GM20000 (cell line): ENCODE data around the gene NDUFA3.
"Not testable (repeated sequence)": the region's sequence is repeated elsewhere in the genome, so short reads cannot be mapped to it uniquely, and the experiment has no call there.

Experiments used
- DNase-seq: peaks from one replicate; pipeline ENCODE4 v3.0.0; 2012; ENCODE audit warnings: low spot score
- TF ChIP-seq, protein P1 (sequence below): IDR thresholded peaks from 2 replicates; pipeline ENCODE4 v1.5.1; 2012; ENCODE audit warnings: mild to moderate bottlenecking, control low read depth; ENCODE audit errors: extremely low read depth, missing control alignments

NDUFA3 gene

DNA sequence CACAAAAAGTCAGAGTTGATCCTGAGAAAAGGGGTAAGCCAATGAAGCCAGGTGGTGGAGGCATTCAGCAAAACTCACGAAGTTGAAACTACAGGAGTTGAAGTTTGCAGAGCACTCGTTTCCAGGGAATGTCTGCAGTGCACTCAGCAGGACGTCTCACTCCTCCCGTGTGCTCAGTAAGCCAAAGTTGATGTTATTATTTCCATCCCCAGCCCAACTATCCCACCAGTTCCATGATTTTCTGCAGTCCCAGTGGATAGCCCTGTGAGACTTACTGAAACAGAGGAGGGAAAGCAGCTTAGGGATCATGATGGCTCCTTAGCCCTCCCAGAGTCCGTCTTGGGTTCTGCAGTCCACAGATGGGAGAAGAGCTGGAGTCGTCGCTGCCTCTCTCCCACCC lies 21.6 kb upstream of the NDUFA3 start, which contains the start of gene TARM1:
TARM1 (minus strand) TSS at position 334 of the 400 bp plus-strand sequence; CDS start at position 309, 25 bp downstream.
- DNase-seq, result no peak
- TF ChIP-seq, protein P1, sequence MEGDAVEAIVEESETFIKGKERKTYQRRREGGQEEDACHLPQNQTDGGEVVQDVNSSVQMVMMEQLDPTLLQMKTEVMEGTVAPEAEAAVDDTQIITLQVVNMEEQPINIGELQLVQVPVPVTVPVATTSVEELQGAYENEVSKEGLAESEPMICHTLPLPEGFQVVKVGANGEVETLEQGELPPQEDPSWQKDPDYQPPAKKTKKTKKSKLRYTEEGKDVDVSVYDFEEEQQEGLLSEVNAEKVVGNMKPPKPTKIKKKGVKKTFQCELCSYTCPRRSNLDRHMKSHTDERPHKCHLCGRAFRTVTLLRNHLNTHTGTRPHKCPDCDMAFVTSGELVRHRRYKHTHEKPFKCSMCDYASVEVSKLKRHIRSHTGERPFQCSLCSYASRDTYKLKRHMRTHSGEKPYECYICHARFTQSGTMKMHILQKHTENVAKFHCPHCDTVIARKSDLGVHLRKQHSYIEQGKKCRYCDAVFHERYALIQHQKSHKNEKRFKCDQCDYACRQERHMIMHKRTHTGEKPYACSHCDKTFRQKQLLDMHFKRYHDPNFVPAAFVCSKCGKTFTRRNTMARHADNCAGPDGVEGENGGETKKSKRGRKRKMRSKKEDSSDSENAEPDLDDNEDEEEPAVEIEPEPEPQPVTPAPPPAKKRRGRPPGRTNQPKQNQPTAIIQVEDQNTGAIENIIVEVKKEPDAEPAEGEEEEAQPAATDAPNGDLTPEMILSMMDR, result no peak

DNA sequence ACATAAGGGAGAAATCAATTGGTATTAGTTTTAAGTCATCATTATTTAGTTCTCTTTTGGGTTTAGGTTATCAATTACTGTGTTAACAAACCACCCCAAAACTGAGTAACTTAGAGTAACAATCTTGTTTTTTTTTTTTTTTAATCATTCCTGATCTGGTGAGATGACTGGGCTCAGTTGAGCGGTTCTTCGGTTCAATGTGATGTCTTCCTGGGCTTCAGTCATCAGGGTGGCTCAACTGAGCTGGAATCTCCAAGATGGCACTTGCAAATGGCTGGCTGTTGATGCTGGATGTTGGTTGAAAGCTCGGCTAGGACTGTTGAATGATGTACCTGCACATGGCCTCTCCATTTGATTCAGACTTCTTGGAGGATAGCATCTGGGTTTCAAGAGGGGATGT lies 18.2 kb upstream of the NDUFA3 start:
- no peak for DNase-seq
- TF ChIP-seq, protein P1, result no peak

DNA sequence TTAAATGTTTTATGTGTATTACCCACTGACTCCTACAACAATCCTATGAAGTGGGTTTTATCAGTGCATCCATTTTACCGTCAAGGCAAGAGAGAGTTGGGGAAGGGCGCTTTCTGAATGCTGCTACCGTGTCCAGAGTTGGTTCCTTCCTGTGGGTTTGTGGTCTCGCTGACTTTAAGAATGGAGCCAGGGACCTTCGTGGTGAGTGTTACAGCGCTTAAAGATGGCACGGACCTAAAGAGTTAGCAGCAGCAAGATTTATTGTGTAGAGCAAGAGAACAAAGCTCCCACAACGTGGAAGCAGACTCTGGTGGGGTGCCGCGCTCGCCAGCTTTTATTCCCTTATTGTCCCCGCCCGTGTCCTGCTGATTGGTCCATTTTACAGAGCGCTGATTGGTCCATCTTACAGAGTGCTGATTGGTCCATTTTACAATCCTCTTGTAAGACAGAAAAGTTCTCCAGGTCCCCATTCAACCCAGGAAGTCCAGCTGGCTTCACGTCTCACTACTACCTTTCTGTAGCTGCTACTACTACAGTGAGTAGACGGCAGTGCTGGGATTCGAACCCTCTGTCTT lies 8.1 kb upstream of the NDUFA3 start:
- TF ChIP-seq, protein P1, result no peak
- DNase-seq, result no peak

DNA sequence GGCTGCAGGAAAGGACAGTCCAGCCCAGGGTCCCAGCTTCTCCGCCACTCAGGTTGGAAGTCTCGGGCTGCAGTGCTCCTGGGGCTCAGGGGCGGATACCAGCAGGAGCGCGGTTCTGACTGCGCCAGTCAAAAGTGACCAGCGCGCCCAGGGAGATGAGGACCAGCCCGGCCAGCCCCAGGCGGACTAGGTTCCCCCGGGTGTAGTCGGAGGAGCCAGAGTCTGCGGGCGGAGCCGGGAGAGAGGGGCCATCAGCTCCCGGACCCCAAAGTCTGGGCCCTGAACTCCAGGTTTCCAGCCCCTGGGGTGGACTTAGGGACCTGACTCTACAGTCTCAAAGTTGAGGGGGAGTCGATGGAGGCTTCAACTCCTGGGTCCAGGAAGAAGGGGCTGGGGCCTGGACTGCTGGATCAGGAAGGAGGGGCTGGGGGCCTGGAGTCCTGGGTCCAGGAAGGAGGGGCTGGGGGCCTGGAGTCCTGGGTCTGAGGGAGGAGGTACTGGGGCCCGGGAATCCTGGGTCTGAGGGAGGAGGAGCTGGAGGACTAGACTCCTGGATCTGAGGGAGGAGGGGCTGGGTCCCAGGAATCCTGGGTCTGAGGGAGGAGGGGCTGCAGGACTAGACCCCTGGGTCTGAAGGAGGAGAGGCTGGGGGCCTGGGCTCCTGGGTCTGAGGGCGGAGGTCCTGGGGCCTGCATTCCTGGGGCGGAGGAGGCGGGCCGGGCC lies 7.4 kb upstream of the NDUFA3 start:
- DNase-seq, result no peak
- TF ChIP-seq, protein P1, result no peak

DNA sequence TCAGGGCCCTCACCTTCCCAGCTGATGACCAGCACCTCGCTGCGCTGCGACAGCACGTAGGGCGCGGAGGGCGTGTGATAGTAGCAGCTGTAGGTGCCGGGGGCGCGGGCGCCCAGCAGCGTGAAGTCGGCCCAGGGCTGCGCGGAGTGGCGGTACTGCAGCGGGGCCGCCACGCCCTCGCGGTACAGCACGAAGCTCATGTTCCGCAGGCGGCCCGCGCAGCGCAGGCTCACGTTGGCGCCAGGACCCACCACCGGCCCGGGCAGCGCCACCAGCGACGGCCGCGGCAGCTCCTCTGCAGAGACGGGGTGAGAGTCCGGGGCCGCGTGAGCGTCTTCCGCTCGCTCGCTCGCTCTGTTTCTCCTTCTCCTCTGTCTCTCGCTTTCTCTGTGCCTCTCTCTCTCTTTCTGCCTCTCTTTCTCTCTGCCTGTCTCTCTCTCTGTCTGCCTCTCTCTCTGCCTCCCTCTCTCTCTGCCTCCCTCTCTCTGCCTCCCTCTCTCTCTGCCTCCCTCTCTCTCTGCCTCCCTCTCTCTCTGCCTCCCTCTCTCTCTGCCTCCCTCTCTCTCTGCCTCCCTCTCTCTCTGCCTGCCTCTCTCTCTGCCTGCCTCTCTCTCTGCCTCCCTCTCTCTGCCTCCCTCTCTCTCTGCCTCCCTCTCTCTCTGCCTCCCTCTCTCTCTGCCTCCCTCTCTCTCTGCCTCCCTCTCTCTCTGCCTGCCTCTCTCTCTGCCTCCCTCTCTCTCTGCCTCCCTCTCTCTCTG lies 6.6 kb upstream of the NDUFA3 start:
- peak; percentile 76 for DNase-seq

DNA sequence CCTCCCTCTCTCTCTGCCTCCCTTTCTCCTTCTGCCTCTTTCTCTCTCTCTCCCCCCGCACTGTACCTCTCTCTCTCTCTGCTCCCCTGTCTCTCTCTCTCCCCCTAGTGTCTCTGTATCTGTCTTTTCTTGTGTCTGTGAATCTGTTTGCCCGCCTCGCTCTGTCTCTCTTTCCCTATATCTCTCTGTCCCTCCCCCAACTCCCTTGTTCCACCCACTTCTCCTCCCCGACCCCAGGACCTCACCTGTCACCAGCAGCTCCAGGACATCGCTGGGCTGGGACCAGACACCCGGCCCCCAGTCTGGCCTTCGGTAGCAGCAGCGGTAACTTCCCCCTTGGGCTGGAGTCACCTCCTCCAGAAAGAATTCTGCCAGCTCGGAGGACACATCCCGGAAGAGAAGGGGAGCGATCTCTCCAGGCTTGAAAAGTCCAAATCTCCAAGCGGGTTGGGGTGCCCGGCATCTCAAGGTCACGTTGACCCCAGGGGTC lies 6.0 kb upstream of the NDUFA3 start:
- DNase-seq, result peak; percentile 53

DNA sequence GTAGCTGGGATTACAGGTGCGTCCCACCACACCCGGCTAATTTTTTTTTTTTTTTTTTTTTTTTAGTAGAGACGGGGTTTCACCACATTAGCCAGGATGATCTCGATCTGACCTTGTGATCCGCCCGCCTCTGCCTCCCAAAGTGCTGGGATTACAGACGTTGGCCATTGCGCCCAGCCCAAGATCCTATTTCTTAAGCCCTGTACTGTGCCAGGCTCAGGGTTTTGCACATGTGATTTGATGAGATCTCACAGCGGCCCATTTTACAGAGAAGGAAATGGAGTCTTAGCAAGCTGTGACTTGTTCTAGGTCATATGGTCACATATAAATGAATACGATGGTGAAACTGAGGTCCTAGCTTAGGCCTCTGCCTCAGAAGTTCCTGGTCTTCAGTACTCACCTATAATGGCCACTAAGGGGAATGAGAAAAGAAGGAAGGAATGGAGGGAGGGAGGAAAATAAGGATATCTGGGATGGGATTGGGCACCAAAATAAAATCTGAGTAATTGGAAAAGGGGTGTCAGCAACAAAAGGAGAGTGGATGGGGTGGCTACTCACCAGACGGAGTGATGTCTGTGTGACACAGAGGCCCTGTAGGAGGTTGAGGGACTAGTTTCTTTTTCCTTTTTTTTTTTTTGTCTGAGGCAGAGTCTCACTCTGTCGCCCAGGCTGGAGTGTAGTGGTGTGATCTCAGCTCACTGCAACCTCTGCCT lies 3.3 kb upstream of the NDUFA3 start:
- TF ChIP-seq, protein P1, result no peak
- DNase-seq, result no peak

More for the DNA sequence above, 6.0 kb upstream of the NDUFA3 start:
- TF ChIP-seq, protein P1, result peak; percentile 24

DNA sequence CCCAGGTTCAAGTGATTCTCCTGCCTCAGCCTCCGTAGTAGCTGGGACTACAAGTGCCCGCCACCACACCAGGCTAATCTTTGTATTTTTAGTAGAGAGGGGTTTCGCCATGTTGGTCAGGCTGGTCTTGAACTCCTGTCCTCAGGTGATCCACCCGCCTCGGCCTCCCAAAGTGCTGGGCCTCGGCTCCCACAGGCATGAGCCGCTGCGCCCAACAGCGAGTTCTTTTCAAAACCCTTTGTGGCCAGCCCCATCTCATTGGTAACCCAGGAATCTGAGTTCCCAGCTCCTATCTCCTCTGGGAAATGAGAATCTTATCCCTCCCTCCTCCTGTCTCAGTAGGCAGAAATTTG lies 2.8 kb upstream of the NDUFA3 start:
- not testable (repeated sequence) for DNase-seq
